ENCODE data around the gene DGKB.

DNA sequence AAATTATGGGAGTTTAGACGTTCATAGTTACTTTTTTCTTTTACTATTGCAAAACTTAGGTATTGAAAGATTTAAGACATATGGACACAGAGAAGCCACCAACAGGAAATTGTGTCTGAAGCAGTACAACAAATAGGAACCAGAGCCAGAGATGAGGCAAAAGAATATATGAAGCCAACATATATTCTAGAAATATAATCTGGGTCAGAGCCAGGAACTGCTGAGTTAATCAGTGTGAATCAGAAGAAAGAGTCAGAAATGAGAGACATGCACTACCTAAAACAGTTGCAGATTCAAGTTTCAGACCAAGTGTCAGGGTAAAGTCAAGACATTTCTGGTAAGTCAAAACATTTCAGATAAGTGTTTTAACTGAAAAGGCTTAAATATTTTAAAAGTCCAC lies 67.7 kb downstream of the DGKB start:
- TF ChIP-seq, protein P1, sequence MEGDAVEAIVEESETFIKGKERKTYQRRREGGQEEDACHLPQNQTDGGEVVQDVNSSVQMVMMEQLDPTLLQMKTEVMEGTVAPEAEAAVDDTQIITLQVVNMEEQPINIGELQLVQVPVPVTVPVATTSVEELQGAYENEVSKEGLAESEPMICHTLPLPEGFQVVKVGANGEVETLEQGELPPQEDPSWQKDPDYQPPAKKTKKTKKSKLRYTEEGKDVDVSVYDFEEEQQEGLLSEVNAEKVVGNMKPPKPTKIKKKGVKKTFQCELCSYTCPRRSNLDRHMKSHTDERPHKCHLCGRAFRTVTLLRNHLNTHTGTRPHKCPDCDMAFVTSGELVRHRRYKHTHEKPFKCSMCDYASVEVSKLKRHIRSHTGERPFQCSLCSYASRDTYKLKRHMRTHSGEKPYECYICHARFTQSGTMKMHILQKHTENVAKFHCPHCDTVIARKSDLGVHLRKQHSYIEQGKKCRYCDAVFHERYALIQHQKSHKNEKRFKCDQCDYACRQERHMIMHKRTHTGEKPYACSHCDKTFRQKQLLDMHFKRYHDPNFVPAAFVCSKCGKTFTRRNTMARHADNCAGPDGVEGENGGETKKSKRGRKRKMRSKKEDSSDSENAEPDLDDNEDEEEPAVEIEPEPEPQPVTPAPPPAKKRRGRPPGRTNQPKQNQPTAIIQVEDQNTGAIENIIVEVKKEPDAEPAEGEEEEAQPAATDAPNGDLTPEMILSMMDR (IDR thresholded peaks at IDR 0.05; ENCODE audit: low read length) = no peak
- TF ChIP-seq EZH2 (optimal IDR thresholded peaks at IDR 0.05; ENCODE audit: low read depth, low read length) = no peak
- TF ChIP-seq EZH2phosphoT487 (IDR thresholded peaks at IDR 0.05; ENCODE audit: low read length) = no peak

Measured in MM.1S (cell line).